Heart left ventricle (tissue), 16 donors: Measurements from ENCODE around the gene SGPL1. TPM values are rescaled to one million over a fixed set of nuclear protein-coding genes. Genes with fewer than 3 reads are reported as not detected.

Source experiments
- ATAC-seq, 4 donors: fragments of 200-7000 bp; cut with Tn5 transposase; one replicate each; pipeline ENCODE4 v1.9.1; 2020 to 2022; ENCODE audit warnings: moderate library complexity in 4 of 4, mild to moderate bottlenecking in 3 of 4, moderate number of reproducible peaks in 1 of 4
- DNase-seq, 5 donors: peaks; one replicate each; pipeline ENCODE4 v3.0.0-alpha.2; 2020
- H3K27ac ChIP-seq, 12 donors: fragments of 200-600 bp; sonication (generic) in 4 of 12; one replicate each; pipeline versions ENCODE4 v1.5.0 to v1.8.0; 2016 to 2022; ENCODE audit warnings: mild to moderate bottlenecking in 2 of 12
- H3K27me3 ChIP-seq, 9 donors: fragments of 200-600 bp; sonication (generic) in 2 of 9; one replicate each; pipeline versions ENCODE4 v1.5.1 to v1.8.0; 2016 to 2022; ENCODE audit warnings: mild to moderate bottlenecking in 3 of 9
- H3K36me3 ChIP-seq, 9 donors: fragments of 200-600 bp; sonication (generic) in 2 of 9; one replicate each; pipeline versions ENCODE4 v1.5.0 to v1.8.0; 2018 to 2022; ENCODE audit warnings: mild to moderate bottlenecking in 2 of 9
- H3K4me1 ChIP-seq, 12 donors: fragments of 200-600 bp; sonication (generic) in 4 of 12; one replicate each; pipeline versions ENCODE4 v1.5.0 to v1.8.0; 2016 to 2022; ENCODE audit warnings: mild to moderate bottlenecking in 3 of 12
- H3K4me3 ChIP-seq, 12 donors: fragments of 200-600 bp; sonication (generic) in 4 of 12; one replicate each; pipeline versions ENCODE4 v1.5.0 to v1.8.0; 2017 to 2022; ENCODE audit warnings: mild to moderate bottlenecking in 9 of 12, moderate library complexity in 4 of 12
- H3K9me3 ChIP-seq, 12 donors: fragments of 200-600 bp; sonication (generic) in 4 of 12; one replicate each; pipeline versions ENCODE4 v1.5.0 to v1.8.0; 2016 to 2022; ENCODE audit warnings: mild to moderate bottlenecking in 1 of 12
- CTCF ChIP-seq, 12 donors: fragments of 200-600 bp; sonication (generic) in 4 of 12; IDR thresholded peaks; one replicate each; pipeline versions ENCODE4 v1.5.0 to v1.8.0; 2018 to 2022; ENCODE audit warnings: antibody characterized with exemption in 12 of 12, mild to moderate bottlenecking in 5 of 12
- POLR2A ChIP-seq, 2 donors: fragments of 450-650 bp; IDR thresholded peaks; one replicate each; pipeline ENCODE4 v1.6.1; 2017; ENCODE audit warnings: antibody characterized with exemption in 2 of 2, mild to moderate bottlenecking in 2 of 2, moderate library complexity in 2 of 2
- WGBS, 4 donors: extraction: QIAGEN DNeasy Blood & Tissue Kit in 2 of 4; methylation state at CpG; one replicate each; pipeline versions ENCODE4 v1.1.5 to v1.1.7; 2013 to 2018; 5-methylcytosine and 5-hydroxymethylcytosine counted together
- intact Hi-C, 10 donors: fragments of 100-400 bp; cut with DNase I; formaldehyde crosslinking; loops; one replicate each; pipeline versions ENCODE4 v1.11.1 to v1.14.2; 2022
- polyA plus RNA-seq, 2 donors: library from polyadenylated mRNA; stranded (reverse); fragments of 200-250 nt; gene quantifications; one replicate each; pipeline ENCODE4 v1.2.3, GENCODE V29; 2013
- total RNA-seq, 9 donors: library from RNA; depleted of rRNA in 2 of 9; stranded (reverse); fragments of >200 nt in 2 of 9; fragmentation: NEBNext Ultra II Directional in 3 of 9; extraction: Animal tissue kit (Norgen Biotek cat#: 25700) in 3 of 9; gene quantifications; one replicate each; pipeline versions ENCODE4 v1.1.0 to v1.2.4, GENCODE V29; 2016 to 2023
- donor health status: ischemic (EF 13 %, LVEDD 7.1; RV severe dilation, severe dysfunction).
- donor health status: healthy with polysubstance abuse.
- donor health status: DM: no; HTN: yes; CAD: no.
- donor health status: DM: no; HTN: no; CAD: no.
- donor health status: ischemic (EF 25% LVEDD 6.9; RV normal size, moderate dysfunction).
- donor health status: ischemic (EF 25% LVEDD 5.7; RV mildly dilated, moderate dysfunction).
- donor health status: healthy.
- donor health status: DM: yes; HTN: yes; CAD: no.
- donor health status: ischemic (EF 35%, LVEDD 5.7; RV mildly dilated, moderate dysfunction).
- donor health status: nonischemic (EF 11% LVEDD 7.7; RV severe dilation, severe dysfunction).
- donor health status: DM: yes; HTN: yes; CAD: no.
- donor health status: PGD.
- donor health status: ischemic (EF 29% LVEDD 5.4; RV normal size, mild dysfunction).
- donor health status: nonischemic (EF 23%, LVEDD 6.1; RV moderate dilation, normal function).

SGPL1 gene
- total and polyA plus RNA-seq, 11 donors, result 2.9 to 32.3 (median 11.4) TPM

GRCh38 chr10:70920519-70920918 is 104.8 kb downstream of the SGPL1 start:
- peak in 1 of 5 donors; percentile 26 for DNase-seq
- Histone ChIP-seq H3K9me3 (no peaks in the 10 kb centered on the region), H3K4me1 (peaks cover 0 to 2% (median 0%) of the 10 kb centered on the region in 12 donors), H3K36me3 (no peaks in the 10 kb centered on the region), H3K27me3 (peaks cover 0 to 19% (median 2%) of the 10 kb centered on the region in 9 donors), H3K4me3 (no peak overlapping the region), H3K27ac (no peak overlapping the region)
- intact Hi-C loops, result loop anchor here in 4 of 10 donors (5.0 to 10.0 kb wide), 3 partner anchors 144 to 367 kb away; no protein-coding TSS in a partner anchor
- no peak for ATAC-seq
- WGBS, 4 donors, result 57 to 82% (median 74%) methylated on average over 4 of the region's 4 CpGs
- TF ChIP-seq POLR2A (IDR thresholded peaks at IDR 0.05), result no peak
- no peak for TF ChIP-seq CTCF (IDR thresholded peaks at IDR 0.05)

DNA sequence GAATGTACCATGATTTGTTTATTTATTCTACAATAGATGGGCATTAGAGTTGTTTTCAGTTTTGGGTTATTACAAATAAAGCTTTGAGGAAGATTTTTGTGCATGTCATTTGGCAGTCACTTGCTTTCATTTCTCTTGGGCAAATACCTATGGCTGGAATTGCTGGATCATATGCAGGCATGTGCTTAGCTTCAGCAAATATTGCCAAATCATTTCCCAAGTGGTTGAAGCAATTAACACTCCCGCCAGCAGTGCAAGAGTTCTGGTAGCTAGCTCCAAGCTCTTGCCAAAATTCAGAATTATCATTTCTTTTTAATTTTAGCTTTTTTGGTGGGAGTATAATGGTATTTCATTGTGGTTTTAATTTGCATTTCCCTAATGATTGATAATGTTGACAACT is 105.5 kb downstream of the SGPL1 start:
- H3K9me3 ChIP-seq, result no peaks in the 10 kb centered on the region
- 34 to 64% (median 60%) methylated on average over 1 of the region's 1 CpG for WGBS, 4 donors
- intact Hi-C loops, result loop anchor here in 4 of 10 donors (5.0 to 10.0 kb wide), 3 partner anchors 144 to 366 kb away; no protein-coding TSS in a partner anchor
- H3K27ac ChIP-seq, result no peak overlapping the region
- no peaks in the 10 kb centered on the region for H3K36me3 ChIP-seq
- no peak for DNase-seq
- H3K27me3 ChIP-seq, result peaks cover 0 to 16% (median 2%) of the 10 kb centered on the region in 9 donors
- ATAC-seq, result no peak
- TF ChIP-seq POLR2A (IDR thresholded peaks at IDR 0.05), result no peak
- no peak for TF ChIP-seq CTCF (IDR thresholded peaks at IDR 0.05)
- peaks cover 0 to 6% (median 0%) of the 10 kb centered on the region in 12 donors for H3K4me1 ChIP-seq
- H3K4me3 ChIP-seq, result no peak overlapping the region

DNA sequence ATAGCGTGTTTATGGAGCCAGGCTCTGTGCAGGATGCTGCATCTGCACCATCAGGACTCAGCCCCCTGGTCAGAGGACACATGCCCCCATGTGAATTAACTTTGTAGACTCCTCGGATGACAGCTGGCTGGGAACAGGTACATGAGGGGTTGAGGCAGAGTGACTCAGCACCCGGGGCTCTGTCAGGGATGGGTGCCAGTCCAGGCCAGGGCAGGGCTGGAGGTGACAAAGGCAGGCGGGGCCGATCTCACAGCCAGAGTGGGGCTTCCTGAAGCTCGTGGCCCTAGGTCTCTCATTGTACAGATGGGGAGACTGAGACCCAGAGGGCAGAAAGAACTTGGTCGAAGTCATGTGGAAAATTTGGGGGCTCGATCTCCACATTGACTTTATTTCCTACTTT is 107.9 kb downstream of the SGPL1 start:
- no peak for ATAC-seq
- no peak overlapping the region for H3K4me3 ChIP-seq
- peaks cover 0 to 11% (median 0%) of the 10 kb centered on the region in 9 donors for H3K27me3 ChIP-seq
- no peaks in the 10 kb centered on the region for H3K36me3 ChIP-seq
- H3K9me3 ChIP-seq, result no peaks in the 10 kb centered on the region
- TF ChIP-seq CTCF (IDR thresholded peaks at IDR 0.05), result no peak
- no peak for TF ChIP-seq POLR2A (IDR thresholded peaks at IDR 0.05)
- H3K4me1 ChIP-seq, result peaks cover 0 to 11% (median 0%) of the 10 kb centered on the region in 12 donors
- DNase-seq, result no peak
- intact Hi-C loops, result loop anchor here in 4 of 10 donors (2.0 to 10.0 kb wide), 5 partner anchors 141 to 364 kb away; no protein-coding TSS in a partner anchor
- 77 to 83% (median 80%) methylated on average over 6 to 8 of the region's 8 CpGs for WGBS, 4 donors
- no peak overlapping the region for H3K27ac ChIP-seq

- Histone ChIP-seq H3K27me3 (peaks cover 0 to 4% (median 0%) of the 10 kb centered on the region in 9 donors), H3K4me3 (no peak overlapping the region), H3K36me3 (no peaks in the 10 kb centered on the region), H3K4me1 (peaks cover 0 to 11% (median 0%) of the 10 kb centered on the region in 12 donors), H3K9me3 (no peaks in the 10 kb centered on the region), H3K27ac (peak overlapping the region in 3 of 12 donors; percentile 12 to 36 (median 19))
- no peak for TF ChIP-seq POLR2A (IDR thresholded peaks at IDR 0.05)
- peak; percentile 87 to 99 (median 96) for TF ChIP-seq CTCF (IDR thresholded peaks at IDR 0.05)
- 24 to 27% (median 25%) methylated on average over 20 to 22 of the region's 22 CpGs for WGBS, 4 donors
- DNase-seq, result peak in 2 of 5 donors; percentile 44 to 61
- intact Hi-C loops, result loop anchor here (1.0 to 10.0 kb wide), 11 partner anchors 137 to 362 kb away; no protein-coding TSS in a partner anchor
- peak; percentile 66 to 85 (median 76) for ATAC-seq
Measured at GRCh38 chr10:70925377-70926225, 109.9 kb downstream of the SGPL1 start.
